ENCODE data around the gene AURKA. TPM values are rescaled to one million over a fixed set of nuclear protein-coding genes. Genes with fewer than 3 reads are reported as not detected.

AURKA gene
- total RNA-seq, 1 donor from 2014 or later = 1.6 TPM

Other genes with a start within 250 kb of the AURKA start
- gene MC3R, start 143.5 kb downstream of the AURKA start, total RNA-seq = not detected
- gene FAM210B, start 33.2 kb downstream of the AURKA start, total RNA-seq = 53.6 TPM
- 17.2 TPM for gene CSTF1, start 430 bp upstream of the AURKA start, total RNA-seq
- 0.93 TPM for gene CASS4, start 20.0 kb upstream of the AURKA start, total RNA-seq
- gene RTF2, start 76.4 kb upstream of the AURKA start, total RNA-seq = 31.7 TPM
- gene FAM209A, start 132.5 kb upstream of the AURKA start, total RNA-seq = not detected
- gene FAM209B, start 141.0 kb upstream of the AURKA start, total RNA-seq = not detected
- 0.13 TPM for gene TFAP2C, start 237.1 kb upstream of the AURKA start, total RNA-seq

All from left lobe of liver (tissue), 1 donor.